WI38 (cell line): ENCODE data around the gene NPLOC4.

Experiments used
- H3K4me3 ChIP-seq: 2 replicates; pipeline ENCODE4 v1.5.1; 2011; ENCODE audit warnings: low read depth, mild to moderate bottlenecking, control low read depth, low read length
- TF ChIP-seq, protein P1 (sequence below): IDR thresholded peaks from 2 replicates; pipeline ENCODE4 v1.5.1; 2012; ENCODE audit warnings: low read depth, mild to moderate bottlenecking, control low read depth, low read length

The NPLOC4 gene

DNA sequence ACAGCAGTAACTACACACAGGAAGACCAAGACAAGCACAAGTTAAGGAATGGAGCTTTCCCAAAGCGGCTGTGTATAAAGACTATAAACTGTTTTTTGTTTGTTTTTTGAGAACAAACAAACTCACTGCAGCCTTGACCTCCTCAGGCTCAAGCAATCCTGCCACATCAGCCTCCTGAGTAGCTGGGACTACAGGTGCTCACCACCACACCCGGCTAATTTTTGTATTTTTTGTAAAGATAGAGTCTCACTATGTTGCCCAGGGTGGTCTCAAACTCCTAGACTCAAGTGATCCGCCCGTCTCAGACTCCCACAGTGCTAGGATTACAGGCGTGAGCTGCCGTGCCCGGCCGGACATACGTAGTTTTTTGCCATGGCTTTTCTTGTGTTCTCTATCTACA is 23.5 kb upstream of the NPLOC4 start:
- H3K4me3 ChIP-seq, result no peak overlapping the region
- TF ChIP-seq, protein P1, sequence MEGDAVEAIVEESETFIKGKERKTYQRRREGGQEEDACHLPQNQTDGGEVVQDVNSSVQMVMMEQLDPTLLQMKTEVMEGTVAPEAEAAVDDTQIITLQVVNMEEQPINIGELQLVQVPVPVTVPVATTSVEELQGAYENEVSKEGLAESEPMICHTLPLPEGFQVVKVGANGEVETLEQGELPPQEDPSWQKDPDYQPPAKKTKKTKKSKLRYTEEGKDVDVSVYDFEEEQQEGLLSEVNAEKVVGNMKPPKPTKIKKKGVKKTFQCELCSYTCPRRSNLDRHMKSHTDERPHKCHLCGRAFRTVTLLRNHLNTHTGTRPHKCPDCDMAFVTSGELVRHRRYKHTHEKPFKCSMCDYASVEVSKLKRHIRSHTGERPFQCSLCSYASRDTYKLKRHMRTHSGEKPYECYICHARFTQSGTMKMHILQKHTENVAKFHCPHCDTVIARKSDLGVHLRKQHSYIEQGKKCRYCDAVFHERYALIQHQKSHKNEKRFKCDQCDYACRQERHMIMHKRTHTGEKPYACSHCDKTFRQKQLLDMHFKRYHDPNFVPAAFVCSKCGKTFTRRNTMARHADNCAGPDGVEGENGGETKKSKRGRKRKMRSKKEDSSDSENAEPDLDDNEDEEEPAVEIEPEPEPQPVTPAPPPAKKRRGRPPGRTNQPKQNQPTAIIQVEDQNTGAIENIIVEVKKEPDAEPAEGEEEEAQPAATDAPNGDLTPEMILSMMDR, result no peak

DNA sequence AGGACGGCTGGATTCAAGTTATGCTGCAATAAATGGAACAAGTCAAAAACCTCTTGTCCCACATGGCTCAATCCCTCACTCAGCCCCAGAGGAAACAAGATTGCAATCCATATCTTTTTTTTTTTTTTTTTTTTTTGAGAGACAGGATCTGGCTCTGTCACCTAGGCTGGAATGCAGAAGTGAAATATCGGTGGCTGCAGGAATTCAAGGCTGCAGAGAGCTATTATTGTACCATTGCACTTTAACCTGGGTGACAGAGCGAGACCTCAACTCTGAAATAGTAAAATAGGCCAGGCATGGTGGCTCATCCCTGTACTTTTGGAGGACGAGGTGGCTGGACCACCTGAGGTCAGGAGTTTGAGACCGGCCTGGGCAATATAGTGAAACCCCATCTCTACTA is 22.1 kb upstream of the NPLOC4 start:
- TF ChIP-seq, protein P1, result no peak
- H3K4me3 ChIP-seq, result no peak overlapping the region

DNA sequence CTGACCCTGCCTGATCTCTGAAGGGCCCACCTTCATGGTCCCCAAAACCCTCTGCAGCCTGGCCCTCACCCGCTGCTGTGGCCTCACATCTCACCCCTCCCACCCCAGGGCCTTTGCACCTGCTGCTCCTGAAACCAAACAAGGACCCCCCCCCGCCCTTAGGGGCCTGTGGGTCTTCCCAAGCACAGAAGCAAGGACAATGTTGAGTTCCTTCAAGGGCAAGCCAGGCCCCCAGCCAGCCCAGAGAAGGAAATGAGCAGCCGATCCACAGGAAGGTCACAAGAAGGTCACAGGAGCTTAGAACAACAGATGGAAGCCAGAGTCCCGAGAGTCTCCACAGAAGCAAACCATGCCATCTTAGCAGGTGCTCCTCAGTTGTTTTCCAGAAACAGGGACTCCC is 19.9 kb upstream of the NPLOC4 start:
- TF ChIP-seq, protein P1, result no peak
- no peak overlapping the region for H3K4me3 ChIP-seq

DNA sequence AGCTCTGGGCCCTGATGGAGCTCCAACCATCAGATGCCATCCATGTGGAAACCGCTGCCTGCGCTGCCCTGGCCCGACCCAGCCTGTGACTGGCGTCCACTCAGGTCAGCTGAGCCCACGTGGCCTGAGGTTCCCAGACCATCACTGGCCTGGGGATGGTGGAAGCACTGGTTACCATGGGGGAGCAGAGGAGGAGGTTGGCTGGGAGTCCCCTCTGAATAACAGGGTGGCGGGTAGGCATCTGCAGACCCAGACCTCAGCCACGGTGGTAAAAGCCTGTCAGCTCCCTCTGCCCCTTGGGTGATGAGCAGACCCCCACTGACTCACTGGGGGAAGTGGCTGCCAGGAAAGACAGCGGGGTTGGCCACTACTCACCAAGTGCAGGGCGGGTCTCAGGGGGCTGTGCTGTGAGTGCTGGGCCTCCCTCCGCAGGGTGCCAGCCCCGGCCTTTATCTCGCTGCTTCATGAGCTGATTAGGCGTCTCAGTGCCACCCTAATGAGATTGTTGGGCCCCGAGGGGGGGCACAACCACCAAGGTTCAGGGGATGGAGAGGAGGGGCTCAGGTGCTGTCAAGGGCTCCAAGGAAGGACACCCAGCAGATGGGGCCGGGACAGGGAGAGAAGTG is 19.3 kb upstream of the NPLOC4 start, which contains the start of gene PDE6G:
Gene PDE6G (minus strand): TSS at position 425 of the 626 bp plus-strand sequence. CDS start 3,237 bp downstream, outside the sequence.
- TF ChIP-seq, protein P1, result no peak
- H3K4me3 ChIP-seq, result no peak within 1 kb of the TSS

DNA sequence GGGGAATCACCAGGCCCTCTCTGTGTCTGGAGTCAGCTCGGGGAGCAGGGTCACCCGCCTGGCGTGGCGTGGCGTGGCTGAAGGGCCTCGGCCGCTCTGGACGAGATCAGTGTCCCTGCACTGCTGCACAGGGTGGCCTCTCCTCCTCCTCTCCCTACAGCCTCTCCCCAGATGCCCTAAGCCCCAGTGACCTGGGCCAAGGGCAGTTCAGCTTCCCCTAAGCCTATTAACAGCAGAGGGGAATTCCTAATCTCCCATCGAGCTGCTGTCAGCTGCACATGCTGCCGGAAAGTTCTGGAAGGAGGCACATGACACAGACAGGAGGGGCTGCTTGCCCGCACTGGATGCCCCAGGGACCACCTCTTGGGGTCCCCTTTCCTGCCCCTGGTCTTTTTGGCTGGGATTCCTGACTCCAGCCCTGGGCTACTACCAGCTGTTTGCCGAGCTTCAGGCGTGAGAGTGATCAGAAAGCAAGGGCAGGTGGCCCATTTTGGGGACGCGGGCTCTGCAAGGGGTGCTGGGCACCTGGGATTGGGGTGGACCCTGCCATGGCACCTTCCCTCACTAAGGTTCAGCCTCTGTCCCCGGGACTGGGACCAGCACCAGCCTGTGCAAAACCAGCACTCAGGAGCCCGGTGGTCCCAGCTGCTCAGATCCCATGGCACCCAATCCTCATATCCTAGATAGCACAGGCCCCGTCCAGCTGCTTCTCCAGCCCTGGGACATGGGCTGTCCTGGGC is 18.6 kb upstream of the NPLOC4 start:
- H3K4me3 ChIP-seq, result no peak overlapping the region
- TF ChIP-seq, protein P1, result no peak

DNA sequence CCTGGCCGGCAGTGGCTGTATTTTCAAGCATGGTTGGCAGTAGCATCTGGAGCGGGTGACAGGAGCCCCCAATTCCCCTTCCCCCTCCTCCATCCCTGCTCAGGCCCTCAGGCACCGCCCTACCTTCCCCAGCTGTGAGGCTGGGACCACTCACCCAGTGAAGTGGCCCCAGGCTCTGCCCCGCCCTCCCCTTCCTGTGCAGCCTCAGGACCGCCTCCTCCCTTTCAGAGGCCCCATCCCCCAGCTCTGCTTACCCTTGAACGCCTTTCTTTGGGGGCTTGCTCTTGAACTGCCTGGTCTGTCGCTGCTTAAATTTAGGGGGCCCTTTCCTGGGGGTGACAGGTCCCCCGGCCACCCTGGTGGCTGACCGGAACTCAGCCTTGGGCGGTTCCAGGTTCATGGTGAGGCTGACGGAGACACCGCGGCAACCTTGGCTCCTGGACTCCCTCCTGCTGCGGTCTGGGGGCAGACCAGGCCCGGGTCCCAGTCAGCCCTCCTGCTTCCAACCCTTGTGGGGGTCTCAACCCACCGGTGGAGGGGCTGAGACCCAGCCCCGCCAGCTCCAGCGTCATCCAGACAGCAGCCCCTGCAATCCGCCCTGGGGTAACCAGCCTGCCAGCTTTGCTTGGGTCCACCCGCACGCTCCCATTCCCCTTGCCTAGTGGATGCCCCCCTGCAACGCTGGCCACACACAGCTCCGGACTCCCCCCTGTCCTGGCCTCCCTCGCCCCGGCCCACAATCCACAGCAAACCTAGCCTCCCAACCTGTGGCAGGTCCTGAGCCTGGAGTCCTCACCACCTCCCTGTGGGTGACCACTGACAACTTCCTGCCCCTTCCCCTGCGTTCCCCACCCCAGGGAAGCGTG is 16.2 kb upstream of the NPLOC4 start:
- H3K4me3 ChIP-seq, result no peak overlapping the region
- TF ChIP-seq, protein P1, result no peak

DNA sequence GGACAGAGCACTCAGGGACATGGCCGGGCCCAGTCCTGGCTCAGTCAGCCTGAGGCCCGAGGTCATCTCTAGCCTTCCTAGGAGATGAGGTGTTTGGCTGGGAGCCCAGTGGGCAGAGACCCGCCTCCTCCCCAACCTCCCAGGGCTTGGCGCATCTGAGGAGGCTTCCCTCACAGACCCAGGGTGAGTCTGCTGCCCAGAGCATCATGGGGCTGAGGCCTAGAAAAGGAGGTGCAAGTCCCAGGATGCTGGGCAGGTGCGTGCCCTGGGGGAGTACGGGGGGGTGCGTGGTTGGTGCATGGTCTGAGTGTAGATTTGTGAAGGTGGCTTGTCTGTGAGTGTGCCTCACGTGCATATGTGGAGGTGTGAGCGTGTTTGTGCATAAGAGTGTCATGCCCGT is 14.8 kb upstream of the NPLOC4 start:
- H3K4me3 ChIP-seq, result no peak overlapping the region

More for the DNA sequence above, 14.8 kb upstream of the NPLOC4 start:
- TF ChIP-seq, protein P1, result no peak
